CD4-positive, alpha-beta memory T cell (primary cell): Measurements from ENCODE around the gene NDOR1. TPM values are rescaled to one million over a fixed set of nuclear protein-coding genes. Genes with fewer than 3 reads are reported as not detected.
A peak's percentile ranks its signal among the peaks of the same experiment; 100 is the strongest.

Experiments
- CTCF ChIA-PET: fragments of 350-600 bp; sonication (Branson Sonifier 250); formaldehyde crosslinking; loops from one replicate; lab custom pipeline; 2021; ENCODE audit warnings: inconsistent platforms; ENCODE audit not compliant: partially characterized antibody; lab: Charles Lee
- POLR2A ChIA-PET: fragments of 350-600 bp; sonication (Branson Sonifier 250); formaldehyde crosslinking; loops from one replicate; lab custom pipeline; 2021; ENCODE audit not compliant: partially characterized antibody; lab: Charles Lee
- DNase-seq, 5 donors: peaks; one replicate each; pipeline versions ENCODE4 v3.0.0 to v3.0.0-alpha.2; 2020 to 2022; ENCODE audit warnings: mixed read lengths in 1 of 5
- H3K27ac ChIP-seq: one replicate; pipeline ENCODE4 v1.7.0; 2013; ENCODE audit warnings: low read depth, low read length
- H3K27me3 ChIP-seq: 2 replicates; pipeline ENCODE4 v1.7.0; 2013; ENCODE audit warnings: mild to moderate bottlenecking, low read length, moderate library complexity; ENCODE audit not compliant: insufficient read depth
- H3K36me3 ChIP-seq: 2 replicates; pipeline ENCODE4 v1.7.0; 2013; ENCODE audit warnings: mild to moderate bottlenecking, low read length, moderate library complexity; ENCODE audit not compliant: insufficient read depth
- H3K4me1 ChIP-seq: 2 replicates; pipeline ENCODE4 v1.7.0; 2013; ENCODE audit warnings: mild to moderate bottlenecking, low read length, moderate library complexity; ENCODE audit not compliant: insufficient read depth
- H3K4me3 ChIP-seq, 2 donors: one replicate each; pipeline ENCODE4 v1.7.0; 2013; ENCODE audit warnings: low read length in 2 of 2, mild to moderate bottlenecking in 1 of 2
- H3K9me3 ChIP-seq, 2 donors: one replicate each; pipeline ENCODE4 v1.7.0; 2013; ENCODE audit warnings: low read length in 2 of 2, control low read depth in 1 of 2; ENCODE audit not compliant: control insufficient read depth in 1 of 2
- H3K27ac Mint-ChIP-seq, 7 donors: one replicate each; pipeline ENCODE4 v1.8.0; 2020 to 2021; ENCODE audit warnings: mixed read lengths in 7 of 7, mild to moderate bottlenecking in 6 of 7, inconsistent platforms in 3 of 7, moderate library complexity in 3 of 7
- H3K27me3 Mint-ChIP-seq, 2 donors: one replicate each; pipeline ENCODE4 v1.8.0; 2020 to 2021; ENCODE audit warnings: mixed read lengths in 2 of 2
- H3K36me3 Mint-ChIP-seq, 2 donors: one replicate each; pipeline ENCODE4 v1.8.0; 2020 to 2021; ENCODE audit warnings: mixed read lengths in 2 of 2, inconsistent platforms in 1 of 2, mild to moderate bottlenecking in 1 of 2
- H3K4me1 Mint-ChIP-seq, 4 donors: one replicate each; pipeline ENCODE4 v1.8.0; 2020 to 2021; ENCODE audit warnings: mixed read lengths in 4 of 4, mild to moderate bottlenecking in 1 of 4
- H3K4me3 Mint-ChIP-seq, 8 donors: one replicate each; pipeline ENCODE4 v1.8.0; 2020 to 2021; ENCODE audit warnings: mixed read lengths in 8 of 8, mild to moderate bottlenecking in 7 of 8, moderate library complexity in 6 of 8, inconsistent platforms in 3 of 8
- H3K9me3 Mint-ChIP-seq, 8 donors: one replicate each; pipeline ENCODE4 v1.8.0; 2020 to 2021; ENCODE audit warnings: mixed read lengths in 8 of 8, mild to moderate bottlenecking in 5 of 8, inconsistent platforms in 3 of 8, moderate library complexity in 1 of 8
- intact Hi-C: fragments of 100-400 bp; cut with micrococcal nuclease; formaldehyde crosslinking; loops from one replicate; pipeline ENCODE4 v1.15.1; 2023
- polyA plus RNA-seq, 2 donors: library from polyadenylated mRNA; unstranded; fragments of 300-500 nt; fragmentation: Illumina TruSeq; gene quantifications; one replicate each; pipeline ENCODE4 v1.2.3, GENCODE V29; 2021
- total RNA-seq, 2 experiments: library from RNA; stranded (reverse); gene quantifications; one replicate each; pipeline ENCODE4 v1.2.3, GENCODE V29; 2021

The NDOR1 gene
- total and polyA plus RNA-seq, 4 experiments from 2014 or later = 4.6 to 37.1 (median 23.1) TPM

GRCh38 chr9:137164370-137165249 lies 40.9 kb upstream of the NDOR1 start:
- POLR2A ChIA-PET = no interaction called here
- Mint-ChIP-seq H3K9me3 (no peaks in the 10 kb centered on the region), H3K27me3 (peaks cover 15 to 18% of the 10 kb centered on the region in 2 donors), H3K4me1 (peaks cover 0 to 4% (median under 1%) of the 10 kb centered on the region in 4 donors), H3K36me3 (no peaks in the 10 kb centered on the region), H3K4me3 (no peak overlapping the region), H3K27ac (no peak overlapping the region)
- H3K27me3 ChIP-seq = peaks cover 10% of the 10 kb centered on the region
- DNase-seq = no peak
- no peaks in the 10 kb centered on the region for H3K4me1 ChIP-seq
- no peak overlapping the region for H3K4me3 ChIP-seq
- CTCF ChIA-PET = no interaction called here
- H3K9me3 ChIP-seq = no peaks in the 10 kb centered on the region
- H3K36me3 ChIP-seq = no peaks in the 10 kb centered on the region
- no peak overlapping the region for H3K27ac ChIP-seq
- intact Hi-C loops = no loop called here

DNA sequence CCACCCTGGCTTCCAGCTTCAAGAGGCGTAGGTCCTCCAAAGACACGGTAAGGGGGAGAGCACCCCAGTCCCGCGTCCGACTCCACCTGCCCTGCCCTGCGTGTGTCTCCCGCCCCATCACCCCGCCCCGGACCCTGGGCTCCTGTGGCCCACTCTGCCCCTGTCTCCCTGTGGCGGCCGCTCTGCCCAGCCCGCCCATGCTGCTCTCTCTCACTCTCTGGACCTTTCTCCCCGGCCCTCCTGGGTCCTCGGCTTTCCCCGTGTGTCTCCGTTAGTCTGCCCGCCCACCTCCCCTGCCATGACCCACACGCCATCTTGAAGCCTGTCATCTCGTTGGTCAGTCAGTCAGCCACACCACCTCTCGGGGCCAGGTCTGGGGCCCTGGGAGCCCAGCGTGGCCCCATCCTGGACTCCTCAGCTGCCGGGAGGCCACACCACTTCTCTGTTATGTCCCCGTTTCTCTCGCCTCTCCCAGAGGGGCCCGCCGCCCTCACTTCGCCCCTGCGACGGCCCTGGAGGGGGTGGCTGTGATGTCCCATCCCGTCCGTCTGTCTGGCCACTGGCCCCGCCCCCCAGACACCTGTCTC lies 40.2 kb upstream of the NDOR1 start:
- no peaks in the 10 kb centered on the region for H3K4me1 ChIP-seq
- CTCF ChIA-PET = no interaction called here
- H3K27ac Mint-ChIP-seq = no peak overlapping the region
- no peak overlapping the region for H3K4me3 Mint-ChIP-seq
- POLR2A ChIA-PET = no interaction called here
- no peak for DNase-seq
- no peaks in the 10 kb centered on the region for H3K9me3 Mint-ChIP-seq
- H3K36me3 ChIP-seq = no peaks in the 10 kb centered on the region
- H3K27ac ChIP-seq = no peak overlapping the region
- intact Hi-C loops = no loop called here
- peaks cover 0 to 4% (median under 1%) of the 10 kb centered on the region in 4 donors for H3K4me1 Mint-ChIP-seq
- H3K27me3 ChIP-seq = peaks cover 18% of the 10 kb centered on the region
- no peak overlapping the region for H3K4me3 ChIP-seq
- H3K27me3 Mint-ChIP-seq = peaks cover 14 to 18% of the 10 kb centered on the region in 2 donors
- no peaks in the 10 kb centered on the region for H3K9me3 ChIP-seq
- no peaks in the 10 kb centered on the region for H3K36me3 Mint-ChIP-seq

DNA sequence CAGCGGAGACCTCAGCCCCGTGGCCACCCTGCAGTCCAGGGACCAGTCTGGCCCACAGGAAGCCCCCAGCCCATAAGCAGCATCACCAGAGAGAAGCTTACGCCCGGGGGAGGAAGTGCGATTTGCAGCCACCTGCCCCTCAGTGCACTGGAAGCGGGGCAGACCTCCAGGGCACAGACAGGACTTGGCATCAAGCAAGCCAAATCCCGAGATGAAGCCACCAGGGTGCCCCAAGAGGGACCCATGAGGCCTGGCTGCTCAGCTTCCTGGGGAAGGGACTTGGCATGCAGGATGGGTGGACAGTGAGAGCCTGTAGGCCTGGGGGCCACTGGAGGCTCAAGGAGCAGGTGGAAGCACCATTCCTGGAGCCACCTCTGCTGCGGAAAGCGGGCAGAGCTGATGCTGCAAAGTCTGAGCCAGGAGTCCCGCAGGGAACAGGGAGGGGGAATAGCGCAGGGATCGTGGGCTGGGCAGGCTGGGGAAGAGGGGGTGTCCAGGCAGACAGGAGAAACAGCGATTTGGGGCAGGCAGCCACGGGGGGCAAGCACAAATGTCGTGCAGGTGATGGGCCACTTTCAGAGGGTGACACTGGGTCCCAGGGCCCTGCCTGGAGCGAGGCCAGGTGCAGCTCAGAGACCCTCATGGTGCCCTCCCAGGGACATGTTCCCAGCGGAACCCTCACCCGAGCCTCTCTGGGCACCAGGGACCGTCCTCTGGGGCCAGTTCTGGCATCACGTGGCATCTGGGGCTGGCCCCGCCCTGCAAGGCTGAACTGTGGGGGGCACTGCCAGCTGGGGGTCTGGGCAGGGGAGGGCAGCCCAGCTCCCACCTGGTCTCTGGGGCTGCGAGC lies 38.9 kb upstream of the NDOR1 start:
- POLR2A ChIA-PET = no interaction called here
- H3K27ac ChIP-seq = no peak overlapping the region
- CTCF ChIA-PET = no interaction called here
- Mint-ChIP-seq H3K27me3 (peaks cover 18 to 19% of the 10 kb centered on the region in 2 donors), H3K4me3 (peak overlapping the region in 4 of 8 donors; percentile 17 to 52 (median 40)), H3K9me3 (no peaks in the 10 kb centered on the region), H3K27ac (peak overlapping the region in 1 of 7 donors; percentile 21), H3K36me3 (no peaks in the 10 kb centered on the region), H3K4me1 (peaks cover 0 to 4% (median under 1%) of the 10 kb centered on the region in 4 donors)
- intact Hi-C loops = no loop called here
- peaks cover 29% of the 10 kb centered on the region for H3K27me3 ChIP-seq
- no peaks in the 10 kb centered on the region for H3K4me1 ChIP-seq
- no peak for DNase-seq
- H3K9me3 ChIP-seq = no peaks in the 10 kb centered on the region
- H3K4me3 ChIP-seq = no peak overlapping the region
- no peaks in the 10 kb centered on the region for H3K36me3 ChIP-seq

DNA sequence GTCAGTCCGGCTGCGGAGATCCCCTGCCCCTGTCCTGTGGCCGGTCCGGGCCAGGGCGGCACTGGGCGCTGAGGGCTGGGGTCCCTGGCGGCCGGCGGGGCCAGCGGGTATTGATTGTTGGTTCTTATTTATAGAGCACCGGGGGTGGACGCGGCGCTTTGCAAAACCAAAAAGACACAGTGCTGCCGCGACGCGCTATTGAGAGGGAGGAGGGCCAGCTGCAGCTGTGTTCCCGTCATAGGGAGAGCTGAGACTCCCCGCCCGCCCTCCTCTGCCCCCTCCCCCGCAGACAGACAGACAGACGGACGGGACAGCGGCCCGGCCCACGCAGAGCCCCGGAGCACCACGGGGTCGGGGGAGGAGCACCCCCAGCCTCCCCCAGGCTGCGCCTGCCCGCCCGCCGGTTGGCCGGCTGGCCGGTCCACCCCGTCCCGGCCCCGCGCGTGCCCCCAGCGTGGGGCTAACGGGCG lies 38.2 kb upstream of the NDOR1 start:
- Histone ChIP-seq H3K4me1 (no peaks in the 10 kb centered on the region), H3K36me3 (no peaks in the 10 kb centered on the region), H3K4me3 (no peak overlapping the region), H3K27ac (no peak overlapping the region), H3K27me3 (peaks cover 33% of the 10 kb centered on the region), H3K9me3 (no peaks in the 10 kb centered on the region)
- peaks cover 0 to 4% (median under 1%) of the 10 kb centered on the region in 4 donors for H3K4me1 Mint-ChIP-seq
- no peaks in the 10 kb centered on the region for H3K9me3 Mint-ChIP-seq
- peaks cover 18 to 19% of the 10 kb centered on the region in 2 donors for H3K27me3 Mint-ChIP-seq
- no peak for DNase-seq
- H3K27ac Mint-ChIP-seq = no peak overlapping the region
- H3K4me3 Mint-ChIP-seq = no peak overlapping the region
- intact Hi-C loops = no loop called here
- ChIA-PET CTCF (no interaction called here), POLR2A (interaction anchor here (1.2 kb wide), 1 partner anchor 34 kb away, joined by 3 read pairs; the partner anchor contains the start of gene TPRN)
- no peaks in the 10 kb centered on the region for H3K36me3 Mint-ChIP-seq

GRCh38 chr9:137167747-137168572 lies 37.5 kb upstream of the NDOR1 start:
- H3K27ac ChIP-seq = no peak overlapping the region
- no peaks in the 10 kb centered on the region for H3K36me3 Mint-ChIP-seq
- H3K9me3 Mint-ChIP-seq = no peaks in the 10 kb centered on the region
- H3K27me3 Mint-ChIP-seq = peaks cover 17 to 18% of the 10 kb centered on the region in 2 donors
- H3K4me3 ChIP-seq = no peak overlapping the region
- peaks cover 0 to 4% (median under 1%) of the 10 kb centered on the region in 4 donors for H3K4me1 Mint-ChIP-seq
- peak overlapping the region in 2 of 8 donors; percentile 21 to 66 for H3K4me3 Mint-ChIP-seq
- H3K36me3 ChIP-seq = no peaks in the 10 kb centered on the region
- peaks cover 33% of the 10 kb centered on the region for H3K27me3 ChIP-seq
- CTCF ChIA-PET = no interaction called here
- intact Hi-C loops = no loop called here
- H3K4me1 ChIP-seq = no peaks in the 10 kb centered on the region
- no peaks in the 10 kb centered on the region for H3K9me3 ChIP-seq
- POLR2A ChIA-PET = interaction anchor here (0.8 to 1.2 kb wide), 2 partner anchors 33 to 81 kb away, joined by 3 read pairs; partner anchors contain the start of genes MAN1B1 and TPRN
- no peak overlapping the region for H3K27ac Mint-ChIP-seq
- no peak for DNase-seq

- no peak overlapping the region for H3K4me3 ChIP-seq
- no peak overlapping the region for H3K27ac ChIP-seq
- no peaks in the 10 kb centered on the region for H3K36me3 ChIP-seq
- ChIA-PET POLR2A (interaction anchor here (1.2 kb wide), 1 partner anchor 32 kb away, joined by 3 read pairs; the partner anchor contains the start of gene TPRN), CTCF (no interaction called here)
- H3K4me1 ChIP-seq = no peaks in the 10 kb centered on the region
- H3K9me3 Mint-ChIP-seq = no peaks in the 10 kb centered on the region
- intact Hi-C loops = no loop called here
- H3K27me3 Mint-ChIP-seq = peaks cover 16 to 17% of the 10 kb centered on the region in 2 donors
- no peak for DNase-seq
- peaks cover 0 to 5% (median 3%) of the 10 kb centered on the region in 4 donors for H3K4me1 Mint-ChIP-seq
- H3K9me3 ChIP-seq = no peaks in the 10 kb centered on the region
- H3K27ac Mint-ChIP-seq = no peak overlapping the region
- H3K36me3 Mint-ChIP-seq = no peaks in the 10 kb centered on the region
- H3K4me3 Mint-ChIP-seq = peak overlapping the region in 4 of 8 donors; percentile 8 to 57 (median 56)
- peaks cover 33% of the 10 kb centered on the region for H3K27me3 ChIP-seq
These were observed 37.0 kb upstream of the NDOR1 start for GRCh38 chr9:137168573-137168903.
